HCT116 (cell line): ENCODE results near the gene ZFAND6.

Source experiments
- CEBPB ChIP-seq: IDR thresholded peaks from 2 replicates; pipeline ENCODE4 v1.6.1; 2012; ENCODE audit warnings: low read depth
- EZH2 ChIP-seq: fragments of 200-600 bp; sonication (generic); IDR thresholded peaks from 2 replicates; pipeline ENCODE4 v1.6.1; 2017; ENCODE audit warnings: antibody characterized with exemption, mixed run types
- EZH2phosphoT487 ChIP-seq: fragments of 200-600 bp; IDR thresholded peaks from 2 replicates; pipeline ENCODE4 v1.6.1; 2018; ENCODE audit warnings: antibody characterized with exemption, borderline replicate concordance
- JUND ChIP-seq: IDR thresholded peaks from 2 replicates; pipeline ENCODE4 v1.6.1; 2012
- POLR2A ChIP-seq: IDR thresholded peaks from 2 replicates; pipeline ENCODE4 v1.7.0; 2011; ENCODE audit warnings: borderline replicate concordance; ENCODE audit not compliant: insufficient read depth, insufficient read length; ENCODE audit errors: extremely low read depth
- POLR2AphosphoS5 ChIP-seq: IDR thresholded peaks from 2 replicates; pipeline ENCODE4 v1.6.1; 2011; ENCODE audit warnings: mild to moderate bottlenecking, low read depth, low read length, moderate library complexity
- SIN3A ChIP-seq: IDR thresholded peaks from 2 replicates; pipeline ENCODE4 v1.6.1; 2012; ENCODE audit warnings: low read depth
- SRF ChIP-seq: IDR thresholded peaks from 2 replicates; pipeline ENCODE4 v1.6.1; 2012; ENCODE audit warnings: low read depth
- TCF7L2 ChIP-seq: IDR thresholded peaks from 2 replicates; pipeline ENCODE4 v1.7.0; 2011; ENCODE audit warnings: borderline replicate concordance, inconsistent platforms; ENCODE audit not compliant: insufficient read depth, insufficient read length; ENCODE audit errors: extremely low read depth
- ZFX ChIP-seq: fragments of 450-650 bp; IDR thresholded peaks from 2 replicates; pipeline ENCODE4 v1.6.1; 2017
- TF ChIP-seq, protein P1 (sequence below), 3 experiments: fragments of 200-600 bp in 1 of 3; sonication (generic) in 1 of 3; IDR thresholded peaks in 2 of 3; conservative IDR thresholded peaks in 1 of 3; 2 replicates each; pipeline ENCODE4 v1.5.1; 2012 to 2017; ENCODE audit warnings: low read depth in 2 of 3, low read length in 2 of 3, antibody characterized with exemption in 1 of 3, borderline replicate concordance in 1 of 3, control low read depth in 1 of 3, mild to moderate bottlenecking in 1 of 3, mixed read lengths in 1 of 3, mixed run types in 1 of 3, moderate library complexity in 1 of 3; ENCODE audit not compliant: insufficient read depth in 1 of 3
- TF ChIP-seq, protein P2 (sequence below): IDR thresholded peaks from 2 replicates; pipeline ENCODE4 v1.6.1; 2012

DNA sequence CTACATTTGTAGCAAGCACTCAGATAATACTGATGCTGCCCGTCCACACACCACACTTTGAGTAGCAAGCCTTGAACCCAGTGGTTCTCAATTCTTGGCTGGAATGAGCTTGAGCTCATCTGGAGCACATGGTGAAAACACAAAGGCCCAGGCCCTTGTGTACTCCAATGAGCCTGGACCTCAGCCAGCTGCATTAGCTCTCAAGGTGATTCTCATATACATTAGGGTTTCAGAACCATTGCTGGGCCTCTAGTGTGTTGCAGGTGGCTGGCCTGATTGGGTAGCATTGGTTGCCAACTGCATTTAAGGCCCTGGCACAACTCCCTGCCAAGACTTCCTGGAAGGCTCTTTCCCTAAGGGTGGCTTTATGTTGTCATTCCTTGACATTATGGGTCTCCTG lies 23.4 kb upstream of the ZFAND6 start:
- TF ChIP-seq, protein P1, sequence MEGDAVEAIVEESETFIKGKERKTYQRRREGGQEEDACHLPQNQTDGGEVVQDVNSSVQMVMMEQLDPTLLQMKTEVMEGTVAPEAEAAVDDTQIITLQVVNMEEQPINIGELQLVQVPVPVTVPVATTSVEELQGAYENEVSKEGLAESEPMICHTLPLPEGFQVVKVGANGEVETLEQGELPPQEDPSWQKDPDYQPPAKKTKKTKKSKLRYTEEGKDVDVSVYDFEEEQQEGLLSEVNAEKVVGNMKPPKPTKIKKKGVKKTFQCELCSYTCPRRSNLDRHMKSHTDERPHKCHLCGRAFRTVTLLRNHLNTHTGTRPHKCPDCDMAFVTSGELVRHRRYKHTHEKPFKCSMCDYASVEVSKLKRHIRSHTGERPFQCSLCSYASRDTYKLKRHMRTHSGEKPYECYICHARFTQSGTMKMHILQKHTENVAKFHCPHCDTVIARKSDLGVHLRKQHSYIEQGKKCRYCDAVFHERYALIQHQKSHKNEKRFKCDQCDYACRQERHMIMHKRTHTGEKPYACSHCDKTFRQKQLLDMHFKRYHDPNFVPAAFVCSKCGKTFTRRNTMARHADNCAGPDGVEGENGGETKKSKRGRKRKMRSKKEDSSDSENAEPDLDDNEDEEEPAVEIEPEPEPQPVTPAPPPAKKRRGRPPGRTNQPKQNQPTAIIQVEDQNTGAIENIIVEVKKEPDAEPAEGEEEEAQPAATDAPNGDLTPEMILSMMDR (IDR thresholded peaks at IDR 0.05 in 2 of 3, conservative IDR thresholded peaks at IDR 0.05 in 1 of 3; ENCODE audit: borderline replicate concordance in 1 of 3, insufficient read depth in 1 of 3, low read depth in 2 of 3, low read length in 2 of 3) = no peak
- TF ChIP-seq POLR2A (no peak), ZFX (no peak), SRF (no peak), EZH2 (no peak), EZH2phosphoT487 (no peak), TCF7L2 (no peak), JUND (no peak), CEBPB (no peak), SIN3A (no peak), POLR2AphosphoS5 (no peak)
- TF ChIP-seq, protein P2, sequence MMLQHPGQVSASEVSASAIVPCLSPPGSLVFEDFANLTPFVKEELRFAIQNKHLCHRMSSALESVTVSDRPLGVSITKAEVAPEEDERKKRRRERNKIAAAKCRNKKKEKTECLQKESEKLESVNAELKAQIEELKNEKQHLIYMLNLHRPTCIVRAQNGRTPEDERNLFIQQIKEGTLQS = no peak
